HG03432 (cell line): Measurements from ENCODE around the gene CST8.
A peak's percentile ranks its signal among the peaks of the same experiment; 100 is the strongest.

Source experiments
- ATAC-seq: cut with Tn5 transposase; IDR thresholded peaks from one replicate; pipeline ENCODE4 v1.9.1; 2021; ENCODE audit warnings: mild to moderate bottlenecking, moderate library complexity; ENCODE audit not compliant: unreplicated experiment

CST8 gene

DNA sequence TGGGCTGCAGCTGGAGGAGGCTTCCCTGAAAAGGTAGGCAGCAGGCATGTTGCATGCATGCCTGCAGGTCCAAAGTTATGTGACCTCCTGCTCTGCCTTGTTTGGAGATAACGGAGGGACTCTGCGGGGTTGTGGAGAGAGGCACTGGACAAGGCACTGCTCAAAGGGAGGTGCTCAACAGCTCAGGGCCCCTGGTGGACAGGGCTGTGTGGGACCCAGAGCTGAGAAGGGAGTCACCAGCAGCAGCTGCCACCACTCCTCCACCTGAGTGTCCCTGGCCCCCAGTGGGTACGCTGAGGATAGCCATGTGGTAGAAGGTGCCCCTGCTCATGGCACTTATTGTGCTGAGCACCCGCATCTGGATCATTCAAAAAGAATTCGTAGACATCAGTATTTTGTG is 15.5 kb upstream of the CST8 start:
- ATAC-seq: no peak

DNA sequence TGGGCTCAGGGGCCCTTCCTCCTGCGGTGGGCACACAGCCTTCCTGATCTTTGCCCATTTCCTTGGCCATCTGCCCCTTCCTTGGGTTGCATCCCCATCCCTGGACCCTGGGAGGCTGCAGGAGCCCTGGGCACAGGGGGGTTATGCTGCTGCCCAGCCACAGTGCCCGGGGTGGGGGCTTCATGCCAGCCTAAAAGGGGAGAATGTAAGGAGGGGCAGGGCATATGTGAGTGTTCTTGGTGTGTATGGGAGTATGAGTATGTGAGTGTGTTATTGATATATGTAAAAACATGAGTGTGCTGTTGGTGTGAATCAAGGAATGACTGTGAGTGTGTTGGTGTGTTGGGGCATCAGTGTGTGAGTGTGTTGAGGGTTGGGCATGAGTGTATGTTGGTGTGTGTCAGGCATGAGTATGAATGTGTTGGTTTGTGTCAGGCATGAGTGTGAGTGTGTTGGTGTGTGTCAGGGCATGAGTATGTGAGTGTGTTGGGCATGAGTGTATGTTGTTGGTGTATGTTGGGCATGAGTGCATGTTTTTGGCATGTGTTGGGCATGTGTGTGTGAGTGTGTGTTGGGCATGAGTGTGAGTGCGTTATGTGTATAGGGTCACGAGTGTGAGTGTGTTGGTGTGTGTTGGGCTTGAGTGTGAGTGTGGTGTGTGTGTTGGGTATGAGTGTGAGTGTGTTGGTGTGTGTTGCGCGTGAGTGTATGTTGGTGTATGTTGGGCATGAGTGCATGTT is 14.7 kb upstream of the CST8 start:
- ATAC-seq: no peak

DNA sequence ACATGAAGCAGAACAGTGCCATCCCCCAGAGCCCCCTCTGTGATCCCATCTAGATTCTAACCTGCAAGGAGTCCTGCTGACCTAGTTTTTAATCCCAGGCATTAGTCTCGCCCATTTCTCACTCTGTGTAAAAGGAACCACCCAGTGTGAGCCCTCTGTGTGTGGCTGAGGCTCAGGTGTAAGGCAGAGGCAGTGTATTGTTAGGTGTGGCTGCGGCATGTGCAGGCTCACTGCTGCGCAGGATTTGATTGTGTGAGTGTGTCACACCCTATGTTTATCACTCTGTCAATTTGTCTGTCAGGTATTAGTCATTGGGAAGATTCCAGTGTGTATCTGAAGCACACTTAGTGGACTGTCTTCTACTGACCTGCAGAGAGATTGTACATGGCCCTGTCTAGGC is 13.7 kb upstream of the CST8 start:
- ATAC-seq: no peak

DNA sequence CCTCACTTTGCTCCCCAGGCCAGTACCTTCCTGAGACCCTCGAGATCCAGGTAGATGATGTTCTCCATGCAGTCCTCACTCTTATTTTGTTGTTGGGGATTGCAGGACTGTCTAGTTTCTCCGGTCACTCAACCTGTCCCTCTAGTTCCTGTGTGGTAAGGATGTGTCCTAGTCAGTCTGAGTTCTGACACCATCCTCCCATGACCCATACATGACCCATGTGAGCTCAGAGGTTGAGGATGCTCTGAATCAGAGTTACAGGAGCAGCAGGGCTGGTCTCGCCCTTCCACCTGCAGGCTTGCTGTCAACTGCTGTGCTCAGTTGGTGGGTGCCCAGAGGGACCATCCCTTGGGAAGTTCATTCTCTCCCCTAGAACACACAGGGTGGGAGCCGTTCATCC is 11.9 kb upstream of the CST8 start:
- no peak for ATAC-seq

DNA sequence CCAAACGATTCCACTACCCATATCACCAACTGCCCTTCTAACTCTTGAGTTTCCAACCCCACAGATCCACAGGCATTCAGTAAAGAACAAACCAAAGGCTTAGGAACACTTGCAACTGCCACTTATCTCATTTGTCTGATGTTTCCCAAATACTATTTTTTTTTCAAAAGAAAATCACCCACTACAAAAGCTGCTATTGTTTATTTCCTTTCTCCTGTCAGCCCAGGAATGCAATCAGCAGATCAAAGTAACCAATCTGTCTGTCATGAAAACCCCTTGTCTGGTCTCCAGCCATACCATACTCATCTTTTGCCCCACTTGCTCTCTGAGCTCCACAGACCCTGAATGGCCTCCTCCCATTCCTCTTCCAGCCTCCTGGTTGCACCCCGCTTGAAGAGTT is 8.8 kb upstream of the CST8 start:
- no peak for ATAC-seq

DNA sequence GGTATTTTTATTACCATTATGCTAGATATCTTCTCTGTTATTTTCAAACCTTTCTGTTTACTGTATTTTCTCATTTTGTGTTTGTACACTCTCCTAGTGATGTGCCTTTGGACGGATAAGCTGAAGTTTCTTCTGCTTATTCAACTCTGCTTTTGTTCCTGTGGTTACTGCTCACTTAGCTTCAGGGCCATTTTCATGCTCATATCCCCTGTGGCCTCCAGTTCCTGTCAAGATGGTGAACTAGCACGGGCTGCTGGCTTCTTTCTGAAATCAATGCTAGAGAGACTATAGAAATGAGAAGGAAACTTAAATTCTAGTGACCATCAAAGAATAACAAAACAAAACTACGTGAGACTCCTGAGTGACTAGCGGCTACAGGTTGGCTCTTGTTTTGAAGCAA is 6.8 kb upstream of the CST8 start:
- peak; percentile 67 for ATAC-seq

DNA sequence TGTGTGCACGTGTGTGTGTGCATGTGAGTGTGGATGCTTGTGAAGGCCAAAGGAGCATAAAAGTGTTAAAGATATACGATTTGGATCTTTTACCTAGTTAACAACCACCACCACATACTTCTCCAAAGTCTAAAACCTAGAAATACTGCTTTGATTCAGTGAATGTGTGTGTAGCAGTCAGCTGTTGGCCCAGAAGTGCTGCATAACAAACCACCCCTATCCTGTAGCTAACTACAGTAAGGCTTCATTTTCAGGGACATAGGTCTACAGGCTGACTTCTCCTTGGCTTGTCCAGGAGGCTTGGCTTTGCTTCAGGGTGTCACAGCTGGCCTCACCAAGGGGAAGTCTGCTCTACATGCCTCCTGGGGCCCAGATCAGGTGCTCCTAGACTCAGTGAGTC is 2.4 kb upstream of the CST8 start:
- no peak for ATAC-seq

DNA sequence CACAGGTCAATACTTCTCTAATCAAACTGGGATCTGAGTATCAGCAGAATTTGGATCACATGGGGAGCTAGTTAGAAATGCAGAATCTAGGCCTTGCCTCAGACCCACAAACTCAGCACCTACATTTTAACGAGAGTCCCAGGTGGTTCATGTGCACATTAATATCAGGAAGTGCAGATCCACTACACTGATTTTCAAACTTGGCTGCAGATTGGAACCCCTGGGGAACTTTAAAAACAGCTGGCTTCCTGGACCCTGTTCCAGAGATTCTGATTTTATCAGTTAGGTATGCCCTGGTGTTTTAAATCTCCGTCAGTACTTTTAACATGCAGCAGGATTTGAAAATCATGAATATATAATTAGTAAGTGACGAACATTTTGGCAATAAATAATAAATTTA is 1.9 kb upstream of the CST8 start:
- no peak for ATAC-seq

DNA sequence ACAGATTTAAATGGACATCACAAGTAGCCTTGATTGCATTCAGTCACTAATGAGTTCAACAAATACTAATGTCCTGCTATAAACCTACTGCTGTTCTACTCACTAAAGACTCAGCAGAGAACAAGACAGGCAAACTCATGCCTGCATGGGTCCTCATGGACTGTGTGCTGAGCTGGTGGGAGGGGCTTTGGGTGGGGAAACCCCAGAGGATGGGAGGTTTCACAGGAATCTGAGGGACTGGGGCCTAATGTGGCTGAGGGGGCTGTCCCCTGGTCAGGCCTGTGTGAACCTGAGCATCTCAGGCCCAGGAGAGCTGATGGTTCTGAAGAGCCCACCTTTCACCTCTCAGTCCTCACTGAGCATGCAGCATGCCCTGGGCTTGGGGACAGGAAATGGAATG is 1.4 kb downstream of the CST8 start:
- ATAC-seq: peak; percentile 69

DNA sequence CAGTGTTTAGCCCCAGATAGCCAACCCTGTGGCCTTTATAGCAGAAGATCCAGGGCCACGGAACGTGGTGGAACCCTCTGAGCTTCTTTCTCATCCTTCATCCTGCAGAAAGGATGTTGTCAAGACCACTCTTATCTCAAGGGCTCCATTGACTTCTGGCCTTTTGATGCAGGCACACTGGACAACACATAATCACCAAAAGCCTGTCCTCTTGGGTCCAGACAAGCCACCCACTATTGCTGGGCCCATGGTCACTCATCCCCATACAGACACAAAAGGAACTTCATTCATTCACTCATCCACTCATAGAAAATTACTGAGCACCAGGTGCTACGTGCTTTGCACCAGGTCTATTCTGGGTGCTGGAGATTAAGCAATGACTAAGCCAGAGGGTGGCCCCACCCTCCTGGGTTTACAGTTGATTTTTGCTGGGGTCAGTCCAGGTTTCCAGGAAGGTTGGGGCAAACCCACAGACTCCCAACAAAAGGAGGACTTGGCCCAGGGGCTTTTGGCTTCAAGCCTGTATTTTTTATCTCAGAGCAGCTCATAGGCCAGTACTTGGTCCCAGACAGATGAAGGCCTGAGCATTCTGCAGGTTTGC is 2.4 kb downstream of the CST8 start:
- no peak for ATAC-seq

DNA sequence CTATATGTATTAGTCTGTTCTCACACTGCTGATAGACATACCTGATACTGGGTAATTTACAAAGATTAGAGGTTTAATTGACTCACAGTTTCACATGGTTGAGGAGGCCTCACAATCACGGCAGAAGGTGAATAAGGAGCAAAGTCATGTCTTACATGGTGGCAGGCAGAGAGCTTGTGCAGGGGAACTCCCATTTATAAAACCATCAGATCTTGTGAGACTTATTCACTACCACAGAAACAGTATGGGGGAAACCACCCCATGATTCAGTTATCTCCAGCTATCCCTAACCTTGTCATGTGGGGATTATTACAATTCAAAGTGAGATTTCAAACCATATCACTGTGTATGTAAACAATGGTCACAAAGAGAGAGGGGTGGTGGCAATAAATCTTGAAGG is 6.6 kb downstream of the CST8 start:
- no peak for ATAC-seq

DNA sequence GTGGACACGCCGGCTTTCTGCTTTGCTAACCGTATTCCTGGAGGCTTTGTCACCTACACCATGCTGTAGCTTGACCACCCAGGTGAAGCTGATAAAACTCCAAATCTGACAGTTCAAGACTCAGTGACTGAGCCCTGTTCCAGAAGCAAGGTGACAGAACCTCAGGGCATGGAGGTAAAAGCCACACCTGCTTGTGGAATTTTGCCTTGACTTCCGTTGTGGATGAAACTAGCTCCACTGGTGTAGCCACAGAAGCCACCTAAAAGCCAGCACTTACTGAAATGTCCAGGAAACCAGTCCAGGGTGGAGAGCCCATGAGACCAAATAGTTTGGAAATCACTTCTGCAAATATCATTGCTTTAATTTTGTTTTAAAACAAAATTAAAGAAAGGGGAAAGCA is 11.0 kb downstream of the CST8 start:
- no peak for ATAC-seq

DNA sequence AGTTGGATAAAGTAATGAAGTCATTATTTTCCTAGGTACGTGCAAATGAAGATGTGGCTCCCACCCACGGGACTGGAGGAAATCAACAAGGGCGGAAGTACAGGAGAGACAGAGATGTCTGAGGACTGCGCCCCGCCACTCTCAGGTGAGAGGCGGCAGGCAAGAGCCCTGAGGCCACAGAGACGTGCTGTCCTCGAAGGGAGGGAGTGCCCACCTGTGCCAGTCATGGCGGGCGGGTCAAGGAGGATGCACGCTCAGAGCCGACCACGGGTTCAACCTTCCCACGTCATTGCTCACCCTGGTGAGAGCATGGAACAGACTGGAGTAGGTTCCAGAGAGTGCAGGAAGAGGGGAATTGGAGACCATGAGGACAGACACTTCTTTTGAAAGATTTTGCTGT is 12.7 kb downstream of the CST8 start:
- no peak for ATAC-seq

DNA sequence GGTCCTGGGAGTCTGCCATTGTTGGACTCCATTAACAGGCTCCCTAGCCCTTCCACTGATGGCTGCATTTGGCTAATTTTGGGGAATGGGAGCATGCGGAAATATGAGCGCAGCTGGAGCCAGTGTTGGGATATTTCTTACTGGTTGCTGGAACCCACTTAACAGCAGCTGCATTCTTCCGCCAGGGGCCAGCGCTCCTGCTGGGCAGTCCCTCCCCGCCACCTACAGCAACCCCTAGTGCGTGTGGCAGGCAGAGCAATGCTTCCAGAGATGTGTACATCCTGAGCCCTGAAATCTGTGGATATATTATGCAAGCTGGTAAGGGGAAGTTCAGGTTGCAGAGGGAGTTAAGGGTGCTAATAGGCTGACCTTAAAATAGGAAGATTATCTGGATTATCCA is 16.4 kb downstream of the CST8 start:
- ATAC-seq: no peak

DNA sequence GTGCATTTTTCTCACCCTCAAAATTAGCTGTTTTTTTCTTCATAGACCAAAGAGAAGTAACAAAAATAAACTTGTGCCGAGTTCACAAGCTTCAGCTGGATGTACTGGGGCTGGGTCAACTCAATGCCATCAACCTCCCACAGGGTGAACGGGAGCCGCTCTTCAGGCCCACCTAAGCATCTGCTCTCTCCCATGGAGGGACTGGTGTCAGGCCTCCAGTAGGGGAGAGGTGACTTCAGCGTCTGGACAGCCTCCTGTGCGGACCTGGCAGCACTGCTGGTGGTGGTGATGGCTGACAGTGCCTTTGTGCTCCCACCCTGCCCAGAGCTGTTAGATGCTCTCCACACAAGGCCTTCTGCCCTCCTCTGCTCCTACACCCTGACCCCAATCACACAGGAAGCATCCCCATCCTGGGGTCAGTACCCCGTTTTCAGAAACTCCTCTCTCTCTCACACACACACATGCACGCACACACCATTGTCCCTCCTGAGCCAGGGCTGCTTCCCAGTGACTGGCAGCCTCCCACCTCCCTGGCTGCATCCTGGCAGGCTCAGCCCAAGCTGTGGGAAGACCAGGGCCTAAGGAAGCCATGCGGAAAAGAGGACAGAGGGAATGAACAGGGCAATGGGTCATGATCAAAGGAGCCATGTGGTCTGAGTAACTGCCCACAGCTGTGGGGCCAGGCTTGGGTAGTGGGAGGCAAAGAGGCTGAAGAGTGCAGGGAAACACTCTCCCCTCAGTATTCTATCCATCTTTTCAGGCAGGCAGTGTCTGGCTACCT is 17.7 kb downstream of the CST8 start:
- ATAC-seq: no peak

DNA sequence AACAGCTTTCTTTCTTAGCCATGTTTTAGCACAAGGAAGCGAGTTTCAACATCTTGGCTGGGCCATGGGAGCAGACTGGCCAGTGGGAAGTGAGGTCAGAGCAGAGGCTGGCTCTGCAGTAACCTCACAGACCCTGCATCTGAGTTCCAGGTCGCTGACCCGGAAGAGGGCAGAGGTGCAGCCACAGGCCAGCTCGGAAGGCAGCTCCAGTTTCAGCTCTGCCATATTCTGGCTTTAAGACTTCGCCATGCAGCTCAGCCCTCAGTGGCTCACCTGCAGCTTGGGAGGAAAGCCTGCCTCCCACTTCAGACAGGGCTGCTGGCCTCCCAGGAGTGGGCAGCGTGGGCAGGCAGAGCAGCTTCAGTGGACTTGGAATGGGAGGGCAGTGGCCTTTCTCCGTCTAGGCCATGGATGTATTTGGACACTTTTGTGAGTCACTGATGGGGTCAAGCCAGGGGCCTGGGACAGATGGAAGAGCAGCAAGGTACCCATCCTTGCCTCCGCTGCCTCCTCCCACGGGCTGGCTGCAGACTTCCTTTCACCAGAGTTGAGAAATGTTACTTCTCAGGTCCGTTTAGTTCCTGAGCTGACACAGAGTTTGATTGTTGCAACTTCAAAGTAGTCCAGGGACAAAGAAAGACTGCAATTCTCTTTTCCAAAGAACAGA is 18.5 kb downstream of the CST8 start:
- no peak for ATAC-seq

DNA sequence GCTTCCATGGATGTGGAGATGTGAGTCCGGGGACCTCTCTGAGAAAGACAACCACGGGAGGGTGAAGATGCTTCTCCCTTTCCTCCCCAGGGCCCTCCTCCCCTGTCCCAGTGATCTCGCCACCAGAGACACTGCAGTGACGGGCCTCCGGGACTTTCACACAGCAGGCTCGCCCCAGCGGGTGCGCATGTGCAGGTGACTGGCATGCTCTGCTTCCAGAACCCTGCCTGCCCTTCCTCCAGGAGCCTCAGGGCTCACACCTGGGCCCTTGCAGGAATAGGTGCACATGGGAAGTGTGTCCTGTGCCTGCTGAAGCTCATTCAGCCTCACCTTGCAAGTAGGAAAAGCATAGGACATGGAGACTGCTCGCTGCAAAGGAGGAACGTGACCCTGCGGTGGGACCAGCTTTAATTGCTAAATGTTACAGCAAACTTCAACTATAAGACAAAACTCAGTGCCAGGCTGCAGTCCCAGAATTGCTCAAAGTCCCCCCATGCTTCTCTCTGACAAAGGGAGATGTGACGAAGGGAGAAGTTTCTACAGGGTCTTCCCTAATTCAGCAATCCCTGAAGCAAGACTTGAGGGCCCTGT is 19.2 kb downstream of the CST8 start:
- no peak for ATAC-seq

DNA sequence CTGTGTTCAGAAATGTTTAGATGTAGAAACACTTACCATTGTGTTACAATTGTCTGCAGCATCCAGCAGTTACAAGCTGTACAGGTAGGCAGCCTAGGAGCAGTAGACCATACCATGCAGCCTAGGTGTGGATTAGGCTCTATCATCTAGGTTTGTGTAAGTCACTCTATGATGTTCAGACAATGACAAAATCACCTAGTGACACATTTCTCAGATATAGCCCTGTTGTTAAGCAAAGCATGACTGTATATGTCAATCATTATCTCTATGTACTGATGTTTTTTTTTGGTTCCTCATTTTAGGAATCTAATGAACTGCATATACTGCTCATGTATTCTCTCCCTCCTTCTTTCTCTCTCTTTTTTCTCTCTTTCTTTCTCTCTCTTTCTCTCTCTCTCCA is 22.2 kb downstream of the CST8 start:
- ATAC-seq: peak; percentile 80

DNA sequence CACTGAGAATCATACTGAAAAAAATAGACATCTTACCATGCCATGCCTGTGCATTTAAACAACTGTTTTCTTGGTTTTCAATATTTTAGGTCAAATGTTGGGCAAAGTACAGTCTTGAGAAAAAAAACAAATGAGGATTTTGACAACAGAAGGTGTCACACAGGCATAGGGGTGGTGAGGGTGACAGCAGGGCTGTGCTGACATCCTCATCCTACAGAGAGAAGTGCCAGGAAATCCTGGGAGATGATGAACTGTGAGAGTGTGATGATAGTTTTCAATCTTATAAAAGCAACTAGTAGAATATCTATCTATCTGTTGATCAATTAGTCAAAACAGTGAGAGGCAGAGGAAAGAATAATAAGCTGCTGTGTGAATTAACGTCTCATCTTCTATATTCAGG is 23.9 kb downstream of the CST8 start:
- no peak for ATAC-seq

DNA sequence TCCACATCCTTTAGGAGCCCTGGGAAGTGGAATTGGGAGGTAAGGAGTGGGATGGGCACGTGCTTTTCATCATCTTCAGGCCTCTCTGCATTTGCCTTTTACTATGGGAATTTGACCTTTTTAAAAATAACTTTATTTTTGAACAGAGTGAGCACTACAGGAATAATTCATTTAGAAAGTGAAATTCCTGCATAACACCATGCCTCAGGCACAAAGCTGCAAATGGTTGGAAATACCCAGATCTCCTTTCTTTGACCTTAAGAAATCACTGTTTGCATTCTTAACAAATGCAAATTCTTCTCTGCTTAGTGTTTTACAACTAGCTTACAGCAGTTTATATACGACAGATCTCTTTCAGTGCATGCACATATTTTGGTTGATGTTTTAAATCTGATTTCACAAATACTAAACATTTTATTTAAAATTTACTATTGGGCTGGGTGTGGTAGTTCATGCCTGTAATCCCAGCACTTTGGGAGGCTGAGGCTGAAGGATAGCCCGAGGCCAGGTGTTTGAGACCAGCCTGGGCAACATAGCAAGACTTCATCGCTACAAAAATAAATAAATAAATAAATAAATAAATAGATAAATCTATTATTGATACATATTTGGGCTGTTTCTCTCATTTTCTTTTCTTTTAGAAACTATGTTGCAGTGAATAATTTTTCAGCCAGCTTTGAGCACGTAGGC is 24.5 kb downstream of the CST8 start:
- ATAC-seq: no peak

DNA sequence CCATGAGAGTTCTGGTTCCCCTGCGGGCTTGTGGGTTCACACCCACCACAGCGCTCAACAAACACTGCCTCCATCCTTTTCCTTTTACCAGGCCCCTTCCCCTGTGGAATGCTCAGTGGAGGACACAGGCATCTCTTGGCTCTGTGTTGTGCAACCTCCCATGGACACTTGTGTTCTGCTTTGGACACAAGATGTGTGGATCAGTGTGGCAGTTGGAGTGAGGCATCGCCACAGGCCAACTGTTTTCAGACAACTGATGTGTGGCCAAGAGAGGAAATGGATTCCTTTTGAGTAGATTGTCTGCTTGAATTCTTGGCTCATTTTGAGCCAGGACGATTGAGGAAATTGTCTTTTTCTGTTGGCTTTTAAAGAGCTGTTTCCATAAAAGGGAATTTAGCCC is 26.8 kb downstream of the CST8 start:
- ATAC-seq: no peak
